SHP77 treated with DMSO at 0.1 percent for 48 hours (cell line): ENCODE data around the gene ATRNL1.
"Not testable (repeated sequence)": the region's sequence is repeated elsewhere in the genome, so short reads cannot be mapped to it uniquely, and the experiment has no call there.

Source experiments
- DNase-seq: peaks from one replicate; lab custom pipeline; 2025; lab: John Stamatoyannopoulos, UW

The ATRNL1 gene

DNA sequence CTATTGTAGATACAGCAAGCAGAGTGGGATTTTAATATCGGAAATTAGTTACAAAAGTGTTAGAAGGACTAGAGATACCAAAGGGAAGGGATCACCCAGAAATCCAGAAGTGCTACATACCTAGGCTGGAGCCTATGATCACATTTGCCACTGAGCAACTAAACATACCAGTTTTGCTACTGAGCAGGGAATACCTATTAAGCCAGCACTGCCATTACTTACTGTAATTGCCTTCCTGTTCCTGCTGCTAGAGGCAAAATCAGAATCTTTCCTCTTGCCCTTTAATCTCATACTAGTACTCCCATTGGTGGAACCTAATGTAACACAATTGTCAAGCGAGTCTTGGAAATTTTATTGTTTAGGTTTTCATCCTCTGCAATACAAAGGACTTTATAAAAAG, 121.7 kb downstream of the ATRNL1 start:
- DNase-seq = no peak

DNA sequence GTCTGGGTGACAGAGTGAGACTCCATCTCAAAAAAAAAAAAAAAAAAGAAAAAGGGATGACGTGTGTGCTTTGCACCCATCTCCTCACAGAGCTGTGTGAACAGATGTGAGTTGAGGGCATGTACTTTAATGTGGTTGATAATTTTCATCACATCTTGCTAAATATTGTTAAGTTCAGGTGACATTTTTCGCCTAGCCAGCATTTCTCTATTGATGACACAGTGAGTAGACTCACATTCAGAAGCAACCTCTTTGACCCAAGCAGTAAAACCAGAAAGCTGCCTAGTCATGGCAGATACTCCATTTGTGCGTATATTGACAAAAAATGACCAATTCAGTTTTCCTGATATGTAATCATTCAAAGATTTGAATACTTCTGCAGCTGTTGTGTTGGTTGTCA, 126.0 kb downstream of the ATRNL1 start:
- no peak for DNase-seq

DNA sequence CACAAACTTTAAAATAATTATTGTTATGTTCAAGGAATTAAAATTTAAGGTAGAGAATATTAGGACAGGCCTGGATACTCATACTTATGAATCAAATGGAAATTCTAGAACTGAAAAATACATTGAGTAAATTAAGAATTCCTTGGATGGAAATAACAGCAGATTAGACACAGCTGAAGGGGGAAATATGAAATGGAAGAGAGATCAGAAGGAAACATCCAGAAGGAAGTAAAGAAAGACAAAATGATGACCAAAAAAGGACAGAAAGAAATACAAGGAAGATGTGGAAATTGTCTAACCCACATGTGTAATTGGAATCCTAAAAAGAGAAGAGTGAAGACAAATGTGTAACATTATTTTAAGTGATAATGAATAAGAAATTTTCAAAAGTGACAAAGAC, 128.9 kb downstream of the ATRNL1 start:
- DNase-seq = no peak

DNA sequence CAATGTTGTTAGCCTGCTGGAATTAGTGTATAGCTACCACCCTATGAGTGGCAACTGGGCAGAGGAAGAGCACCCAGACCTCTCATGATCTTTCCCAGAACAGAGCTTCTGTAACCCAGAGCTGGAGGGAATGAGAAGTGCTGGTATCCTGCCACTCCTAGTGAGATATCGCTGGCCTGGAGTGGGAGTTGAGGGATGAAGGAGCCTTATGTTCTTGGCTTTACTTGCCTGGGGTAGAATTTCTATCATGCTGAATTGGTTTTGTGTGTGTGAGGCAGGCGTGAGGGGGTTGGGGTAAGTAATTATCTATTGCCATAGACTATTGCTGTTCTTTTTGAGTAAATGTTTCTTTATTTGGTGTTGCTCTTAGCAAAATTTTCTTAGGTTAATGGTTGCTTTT, 146.6 kb downstream of the ATRNL1 start:
- no peak for DNase-seq

DNA sequence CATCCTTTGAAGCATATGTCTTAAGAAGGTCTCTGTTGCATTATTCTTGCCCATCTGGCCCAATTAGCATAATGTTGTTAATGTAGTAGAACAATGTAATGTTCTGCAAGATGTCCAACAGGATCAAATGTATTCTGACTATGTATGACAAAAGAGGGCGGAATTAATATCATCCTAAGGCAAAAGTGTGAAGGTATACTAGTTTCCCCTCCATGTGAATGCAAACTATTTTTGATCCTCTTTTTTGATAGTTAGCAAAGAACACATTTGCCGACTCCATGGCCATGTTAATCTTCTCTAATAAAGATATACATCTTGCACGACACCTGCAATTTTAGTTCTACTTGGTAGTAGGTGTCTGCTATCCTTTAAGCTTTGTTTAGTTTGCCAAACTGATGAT, 157.6 kb downstream of the ATRNL1 start:
- no peak for DNase-seq

DNA sequence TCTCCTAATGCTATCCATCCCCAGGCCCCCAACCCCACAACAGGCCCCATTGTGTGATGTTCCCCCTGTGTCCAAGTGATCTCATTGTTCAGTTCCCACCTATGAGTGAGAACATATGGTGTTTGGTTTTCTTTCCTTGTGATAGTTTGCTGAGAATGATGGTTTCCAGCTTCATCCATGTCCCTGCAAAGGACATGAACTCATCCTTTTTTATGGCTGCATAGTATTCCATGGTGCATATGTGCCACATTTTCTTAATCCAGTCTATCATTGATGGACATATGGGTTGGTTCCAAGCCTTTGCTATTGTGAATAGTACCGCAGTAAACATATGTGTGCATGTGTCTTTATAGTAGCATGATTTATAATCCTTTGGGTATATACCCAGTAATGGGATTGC, 160.6 kb downstream of the ATRNL1 start:
- not testable (repeated sequence) for DNase-seq

DNA sequence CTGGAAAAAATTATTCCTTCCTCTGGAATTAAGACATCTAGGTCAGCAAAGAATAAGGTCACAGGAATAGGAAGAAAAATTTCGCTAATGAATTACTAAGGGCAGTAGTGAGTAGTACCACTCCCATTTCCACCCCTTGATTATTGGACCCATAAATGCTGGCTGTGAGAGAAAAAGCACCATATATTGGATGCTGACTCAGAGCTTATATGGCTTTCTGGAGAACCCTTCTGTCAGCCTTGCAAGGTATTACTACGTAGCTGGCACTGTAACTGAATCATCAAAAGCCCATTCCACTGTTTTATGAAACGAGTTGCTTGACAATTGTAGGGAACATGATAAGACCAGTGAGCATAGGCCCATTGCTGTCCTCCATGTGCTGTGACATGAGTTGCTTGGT, 179.3 kb downstream of the ATRNL1 start:
- no peak for DNase-seq

DNA sequence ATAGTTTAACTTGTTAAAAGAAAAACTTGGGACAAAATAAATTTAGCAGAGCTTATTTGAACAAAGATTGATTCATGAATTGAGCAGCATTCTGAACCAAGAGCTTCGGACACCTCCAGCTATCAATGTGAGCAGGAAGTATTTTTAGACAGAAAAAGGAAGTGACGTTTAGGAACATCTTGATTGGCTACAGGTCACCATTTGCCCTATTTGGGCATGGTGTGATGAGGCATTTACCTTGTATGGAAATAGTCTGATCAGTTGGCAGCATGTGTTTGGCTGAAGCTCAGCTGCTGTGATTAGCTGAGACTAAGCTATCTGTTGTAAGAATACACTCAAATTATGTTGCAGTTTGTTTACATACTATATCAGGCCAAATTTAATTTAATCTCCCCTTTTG, 185.1 kb downstream of the ATRNL1 start:
- no peak for DNase-seq

DNA sequence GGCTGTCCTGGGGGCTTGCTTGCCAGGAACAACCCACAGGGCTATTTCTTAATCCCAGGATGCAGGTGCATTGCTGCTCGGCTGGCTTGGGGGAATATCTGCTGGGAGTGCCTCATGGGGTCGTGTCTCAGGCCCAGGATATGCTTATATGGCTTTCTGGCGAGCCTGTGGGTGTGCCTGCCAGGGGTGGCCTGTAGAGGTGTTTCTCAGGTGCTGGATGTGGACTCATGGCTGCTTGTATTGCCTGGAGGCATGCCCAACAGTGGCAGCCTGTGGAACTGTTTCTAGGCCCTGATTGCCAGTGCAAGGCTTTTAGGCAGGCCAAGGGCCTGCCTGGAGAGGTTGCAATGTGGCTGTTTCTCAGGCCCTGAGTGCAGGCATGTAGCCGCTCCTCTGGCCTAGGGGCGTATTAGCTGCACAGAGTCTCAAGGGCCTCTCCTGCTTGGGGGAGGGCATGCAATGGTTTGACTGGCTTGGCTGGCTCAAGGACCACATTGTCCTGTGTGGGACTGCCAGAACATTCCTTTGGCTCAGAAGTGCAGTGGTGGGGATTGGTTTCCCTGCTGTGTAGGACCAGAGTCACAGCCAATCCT, 202.1 kb downstream of the ATRNL1 start:
- DNase-seq = no peak

DNA sequence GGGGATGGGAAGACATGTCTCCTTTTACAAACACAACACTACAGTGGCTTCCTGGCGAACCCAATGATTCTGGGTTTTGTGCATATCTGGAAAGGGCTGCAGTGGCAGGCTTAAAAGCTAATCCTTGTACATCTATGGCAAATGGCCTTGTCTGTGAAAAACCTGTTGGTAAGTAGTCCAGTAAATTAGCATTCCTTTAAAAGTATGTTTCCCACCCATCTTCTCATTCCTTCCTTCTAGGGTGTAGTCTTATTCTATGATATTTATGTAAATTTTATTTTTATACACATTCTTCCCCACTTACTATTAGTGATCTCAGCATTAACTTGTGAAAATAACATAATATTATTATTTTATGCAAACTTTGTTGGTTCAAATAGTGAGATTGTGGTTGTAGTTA, 206.9 kb downstream of the ATRNL1 start:
- DNase-seq = no peak

DNA sequence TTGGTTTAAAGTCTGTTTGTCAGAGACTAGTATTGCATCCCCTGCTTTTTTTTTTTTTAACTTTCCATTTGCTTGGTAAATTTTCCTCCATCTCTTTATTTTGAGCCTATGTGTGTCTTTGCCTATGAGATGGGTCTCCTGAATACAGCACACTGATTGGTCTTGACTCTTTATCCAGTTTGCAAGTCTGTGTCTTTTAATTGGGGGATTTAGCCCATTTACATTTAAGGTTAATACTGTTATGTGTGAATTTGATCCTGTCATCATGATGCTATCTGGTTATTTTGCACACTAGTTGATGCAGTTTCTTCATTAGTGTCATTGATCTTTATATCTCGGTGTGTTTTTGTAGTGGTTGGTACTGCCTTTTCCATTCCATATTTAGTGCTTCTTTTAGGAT, 226.5 kb downstream of the ATRNL1 start:
- not testable (repeated sequence) for DNase-seq

DNA sequence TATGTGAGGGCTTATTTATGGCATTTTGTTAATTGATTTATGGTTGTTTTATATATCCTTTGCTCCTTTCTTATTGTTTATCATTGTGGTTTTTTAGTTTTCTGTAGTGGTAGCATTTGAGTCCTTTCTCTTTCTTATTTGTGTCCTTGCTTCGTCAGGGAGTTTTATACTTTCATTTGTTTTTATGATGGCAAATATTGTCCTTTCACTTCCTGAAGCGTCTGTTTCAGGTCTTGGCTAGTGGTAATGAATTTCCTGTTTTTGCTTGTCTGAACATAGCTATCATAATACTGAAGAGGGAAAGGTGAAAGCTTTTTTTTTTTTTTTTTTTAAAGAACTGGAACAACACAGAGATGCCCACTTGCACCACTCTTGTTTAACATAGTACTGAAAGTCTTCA, 228.2 kb downstream of the ATRNL1 start:
- no peak for DNase-seq

DNA sequence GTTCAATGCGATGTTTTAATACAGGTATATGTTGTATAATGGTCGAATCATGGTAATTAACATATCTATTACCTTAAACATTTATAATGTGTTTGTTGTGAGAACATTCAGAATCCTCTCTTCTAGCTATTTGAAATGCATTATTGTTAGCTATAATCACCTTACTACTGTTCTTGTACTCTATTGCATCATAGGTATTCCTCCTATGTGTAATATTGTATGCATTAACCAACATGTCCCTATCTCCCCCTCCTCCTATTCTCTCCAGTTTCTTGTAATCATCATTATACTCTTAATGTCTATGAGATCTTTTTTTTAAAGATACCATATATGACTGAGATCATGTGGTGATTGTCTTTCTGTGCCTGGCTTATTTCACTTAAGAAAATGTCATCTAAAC, 235.2 kb downstream of the ATRNL1 start:
- no peak for DNase-seq

DNA sequence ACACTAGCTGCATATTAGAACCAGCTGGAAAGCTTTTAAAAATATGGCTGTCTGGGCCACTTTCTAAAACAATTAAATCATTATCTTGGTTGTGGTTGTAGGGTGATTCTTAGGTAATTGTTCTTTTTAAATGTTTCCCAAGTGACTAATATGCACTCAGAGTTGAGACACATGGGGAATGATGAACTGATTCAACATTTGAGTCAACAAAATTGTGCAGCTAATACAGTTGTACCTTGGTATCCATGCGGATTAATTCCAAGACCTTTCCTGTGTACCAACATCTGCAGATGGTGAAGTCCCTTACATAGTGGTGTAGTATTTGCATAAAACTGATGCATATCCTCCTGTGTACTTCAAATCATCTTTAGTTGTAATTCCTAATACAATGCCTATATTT, 242.2 kb downstream of the ATRNL1 start:
- no peak for DNase-seq

DNA sequence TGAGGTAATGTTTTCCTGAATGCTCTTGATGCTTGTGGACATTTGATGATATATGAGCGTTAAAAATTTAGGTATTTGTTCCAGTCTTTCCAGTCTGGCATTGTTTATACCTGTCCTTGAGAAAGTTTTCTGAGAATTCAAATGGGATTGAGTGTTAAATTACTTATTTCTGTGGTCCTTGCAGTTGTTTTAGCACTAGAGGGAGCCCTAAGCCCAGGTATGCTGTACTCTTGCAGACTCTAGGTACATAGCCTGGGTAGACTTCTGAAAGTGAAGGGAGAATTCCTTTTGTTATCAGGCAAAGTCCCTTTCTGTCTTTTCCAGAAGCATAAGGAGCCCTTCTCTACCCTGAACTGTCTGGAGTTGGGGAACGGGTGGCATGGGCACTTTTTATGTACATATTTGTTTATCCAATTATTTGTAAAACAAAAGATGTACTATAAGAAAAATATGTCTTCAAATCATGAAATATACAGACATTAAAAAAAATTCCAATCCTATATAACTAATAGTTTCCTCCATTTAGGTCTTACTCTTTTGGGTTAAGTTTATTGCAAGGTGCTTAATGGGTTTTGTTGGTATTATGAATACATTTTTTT, 262.1 kb downstream of the ATRNL1 start:
- DNase-seq = peak; percentile 62

DNA sequence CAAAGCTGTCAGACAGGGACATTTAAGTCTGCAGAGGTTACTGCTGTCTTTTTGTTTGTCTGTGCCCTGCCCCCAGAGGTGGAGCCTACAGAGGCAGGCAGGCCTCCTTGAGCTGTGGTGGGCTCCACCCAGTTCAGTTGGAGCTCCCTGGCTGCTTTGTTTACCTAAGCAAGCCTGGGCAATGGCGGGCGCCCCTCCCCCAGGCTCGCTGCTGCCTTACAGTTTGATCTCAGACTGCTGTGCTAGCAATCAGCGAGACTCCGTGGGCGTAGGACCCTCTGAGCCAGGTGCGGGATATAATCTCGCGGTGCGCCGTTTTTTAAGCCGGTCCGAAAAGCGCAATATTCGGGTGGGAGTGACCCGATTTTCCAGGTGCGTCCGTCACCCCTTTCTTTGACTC, 274.8 kb downstream of the ATRNL1 start:
- not testable (repeated sequence) for DNase-seq

DNA sequence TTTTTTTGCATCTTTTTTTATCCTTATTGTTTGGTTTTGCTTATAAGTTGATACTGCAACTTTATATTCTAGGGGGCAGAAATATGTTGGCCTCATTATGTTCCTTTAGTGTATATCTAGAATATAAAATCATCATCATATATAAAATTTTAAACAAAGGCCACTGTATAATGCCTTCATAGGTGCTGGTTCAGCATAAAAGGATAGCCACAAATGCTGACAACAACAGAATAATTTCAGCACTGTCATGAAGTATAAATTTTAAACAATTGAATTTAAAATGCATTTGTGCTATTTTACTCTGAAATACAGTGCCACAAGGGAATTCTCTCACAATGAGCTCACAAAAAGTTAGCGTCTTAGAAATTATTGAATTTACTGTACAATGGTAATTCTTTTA, 285.9 kb downstream of the ATRNL1 start:
- no peak for DNase-seq

DNA sequence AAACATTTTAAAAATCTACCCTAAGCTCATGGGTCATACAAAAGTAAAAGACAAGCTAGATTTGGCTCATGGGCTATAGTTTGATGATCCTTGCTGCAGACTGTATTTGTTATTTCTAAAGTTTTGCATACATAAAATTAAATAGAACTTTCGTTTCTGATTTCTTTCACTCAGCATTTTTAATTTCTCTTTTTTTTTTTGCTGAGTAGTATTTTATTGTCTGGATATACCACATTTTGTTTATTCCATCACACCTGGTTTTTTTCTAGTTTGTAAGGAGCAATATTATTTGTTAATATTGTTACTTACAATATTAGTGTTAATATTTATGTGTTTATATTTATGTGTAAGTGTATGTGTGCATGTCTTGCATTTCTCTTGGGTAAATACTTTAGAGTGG, 291.5 kb downstream of the ATRNL1 start:
- no peak for DNase-seq

DNA sequence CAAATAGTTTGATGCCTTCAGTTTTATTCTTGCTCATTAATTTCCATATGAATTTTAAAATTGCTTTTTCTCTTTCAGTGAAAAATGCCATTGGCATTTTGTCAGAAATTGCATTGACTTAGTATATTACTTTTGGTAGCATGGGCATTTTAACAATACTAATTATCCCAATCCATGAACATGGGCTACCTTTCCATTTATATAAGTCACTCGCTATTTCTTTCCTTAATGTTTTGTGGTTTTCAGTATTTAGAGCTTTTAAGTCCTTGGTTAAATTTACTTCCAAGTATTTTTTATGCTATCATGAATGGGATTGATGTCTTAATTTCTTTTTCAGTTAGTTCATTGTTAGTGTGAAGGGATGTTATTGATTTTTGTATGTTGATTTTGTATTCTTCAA, 297.4 kb downstream of the ATRNL1 start:
- no peak for DNase-seq

DNA sequence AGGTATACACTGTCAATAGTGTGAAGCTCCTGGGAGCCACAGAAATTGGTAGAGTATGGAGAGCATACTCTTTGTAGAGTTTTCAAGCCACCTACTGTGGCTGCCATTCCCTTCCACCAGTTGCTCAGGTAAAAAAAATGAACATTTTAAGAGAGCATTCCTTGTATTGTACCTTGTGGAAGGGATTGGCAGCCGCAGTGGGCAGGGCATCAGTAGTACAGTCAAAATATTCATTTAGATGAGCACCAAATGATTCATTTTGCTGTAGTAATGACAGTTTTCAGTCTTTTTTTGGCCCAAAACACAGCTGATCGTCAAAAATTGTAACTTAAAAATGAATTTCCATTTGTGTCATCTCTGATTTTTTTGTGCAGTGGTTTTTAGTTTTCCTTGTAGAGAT, 304.9 kb downstream of the ATRNL1 start:
- no peak for DNase-seq

DNA sequence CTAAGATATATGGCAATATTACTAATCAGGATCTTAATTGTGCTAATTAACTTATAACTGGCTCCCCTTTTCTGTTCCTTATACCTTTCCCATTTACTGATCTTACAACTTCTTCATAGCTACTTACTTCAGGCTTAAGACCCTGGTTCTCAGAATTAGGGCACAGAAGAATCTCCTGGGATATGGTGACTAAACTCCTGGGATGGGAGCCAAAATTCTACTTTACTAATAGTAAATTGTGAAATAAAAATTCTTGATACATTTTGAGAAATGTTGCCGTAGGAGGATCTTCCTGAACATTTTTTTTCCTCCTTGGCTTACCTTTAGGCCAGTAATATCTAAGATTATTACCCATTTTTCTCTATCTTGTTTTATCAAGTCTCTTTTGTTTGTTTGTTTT, 309.5 kb downstream of the ATRNL1 start:
- no peak for DNase-seq

DNA sequence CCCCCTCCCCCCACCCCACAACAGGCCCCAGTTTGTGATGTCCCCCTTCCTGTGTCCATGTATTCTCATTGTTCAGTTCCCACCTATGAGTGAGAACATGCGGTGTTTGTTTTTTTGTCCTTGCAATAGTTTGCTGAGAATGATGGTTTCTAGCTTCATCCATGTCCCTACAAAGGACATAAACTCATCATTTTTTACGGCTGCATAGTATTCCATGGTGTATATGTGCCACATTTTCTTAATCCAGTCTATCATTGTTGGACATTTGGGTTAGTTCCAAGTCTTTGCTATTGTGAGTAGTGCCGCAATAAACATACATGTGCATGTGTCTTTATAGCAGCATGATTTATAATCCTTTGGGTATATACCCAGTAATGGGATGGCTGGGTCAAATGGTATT, 312.7 kb downstream of the ATRNL1 start:
- DNase-seq = not testable (repeated sequence)

DNA sequence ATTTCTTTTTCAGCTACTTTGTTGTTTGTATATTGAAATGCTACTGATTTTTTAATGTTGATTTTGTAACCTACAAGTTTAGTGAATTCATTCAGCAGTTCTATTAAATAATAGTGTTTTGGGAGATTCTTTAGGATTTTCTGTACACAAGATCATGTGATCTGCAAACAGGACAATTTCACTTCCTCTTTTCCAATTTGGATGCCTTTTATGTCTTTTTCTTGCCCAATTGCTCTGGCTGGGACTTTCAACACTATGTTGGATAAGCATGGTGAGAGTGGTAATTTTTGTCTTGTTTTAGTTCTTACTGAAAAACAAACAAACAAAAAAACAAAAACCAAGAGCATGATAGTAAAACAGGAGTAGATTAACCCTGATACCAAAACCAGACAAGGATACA, 316.2 kb downstream of the ATRNL1 start:
- DNase-seq = no peak

DNA sequence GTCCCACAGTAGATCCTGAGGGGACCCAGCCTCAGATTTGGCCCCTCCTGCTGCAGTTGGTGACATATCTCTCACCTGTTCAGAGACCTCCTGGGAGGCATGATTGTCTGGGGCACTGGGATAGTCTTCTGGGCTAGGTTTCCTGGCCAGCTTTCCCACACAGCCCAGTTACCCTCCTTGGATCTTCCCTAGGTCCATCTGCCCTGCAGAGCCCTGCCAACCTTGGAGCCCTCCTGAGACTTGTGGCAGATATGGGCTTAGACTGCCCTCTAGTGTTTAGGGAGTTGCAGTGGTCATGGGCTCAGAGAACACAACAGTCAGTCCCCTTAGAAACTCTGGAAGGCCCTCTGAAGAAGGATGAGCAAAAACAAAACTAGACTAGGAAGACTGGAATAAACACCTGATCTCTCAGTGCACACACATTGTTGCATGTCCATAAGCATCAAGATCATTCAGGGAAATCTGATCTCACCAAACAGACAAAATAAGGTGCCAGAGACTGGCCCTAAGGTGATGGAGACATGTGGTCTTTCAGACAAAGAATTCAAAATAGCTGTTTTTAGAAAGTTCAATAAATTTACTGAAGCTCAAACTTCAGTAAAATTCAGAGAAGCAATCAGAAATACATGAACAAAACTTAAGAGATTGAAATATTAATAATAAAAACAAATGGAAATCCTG, 324.6 kb downstream of the ATRNL1 start:
- DNase-seq = peak; percentile 7
